Measurements from ENCODE around the gene SFR1.

The SFR1 gene

DNA sequence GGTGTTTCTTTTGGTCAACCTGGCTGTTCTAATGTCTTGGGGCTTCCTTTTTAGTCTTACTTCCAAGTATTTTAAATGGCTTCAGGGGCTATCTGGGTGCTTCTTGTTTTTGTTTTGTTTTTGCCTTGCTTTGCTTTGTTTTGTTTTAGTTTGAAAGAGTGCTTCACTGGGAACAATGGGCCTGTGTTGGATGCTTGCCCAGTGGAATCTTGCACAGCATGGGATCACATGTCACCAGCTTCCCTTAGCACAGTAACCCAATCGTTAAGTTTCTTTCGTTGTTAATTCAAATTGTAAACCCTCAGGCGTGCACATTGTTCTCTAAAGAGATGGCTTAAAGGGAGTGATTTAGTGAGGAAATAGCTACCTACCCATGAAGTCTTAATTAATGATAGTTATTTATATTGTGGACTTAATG lies 45.2 kb upstream of the SFR1 start:
- Histone ChIP-seq H3K9ac (ENCODE audit: low read length) (no peak overlapping the region), H3K79me2 (ENCODE audit: insufficient read depth, low read length) (no peaks in the 10 kb centered on the region), H3K4me2 (ENCODE audit: low read length) (no peak overlapping the region), H3K27ac (ENCODE audit: low read depth, low read length, poor library complexity, severe bottlenecking) (no peak overlapping the region), H3K9me3 (ENCODE audit: low read length) (no peaks in the 10 kb centered on the region), H3K27me3 (ENCODE audit: insufficient read depth, low read length) (peaks cover 6% of the 10 kb centered on the region; the same call in 1 of the 2 replicates), H3F3A (ENCODE audit: insufficient read depth, low read length) (no peaks in the 10 kb centered on the region), H3K4me1 (ENCODE audit: insufficient read depth, low read length, severe bottlenecking) (no peaks in the 10 kb centered on the region), H4K20me1 (ENCODE audit: insufficient read depth, low read length) (no peaks in the 10 kb centered on the region), H2AFZ (ENCODE audit: low read length) (no peak overlapping the region), H3K4me3 (ENCODE audit: low read depth, low read length, poor library complexity, severe bottlenecking) (no peak overlapping the region), H3K9me2 (ENCODE audit: low read depth, low read length) (no peaks in the 10 kb centered on the region), H3K36me3 (ENCODE audit: insufficient read depth, low read length) (no peaks in the 10 kb centered on the region)
- TF ChIP-seq EZH2 (IDR thresholded peaks at IDR 0.05; ENCODE audit: borderline replicate concordance, low read length) (no peak), CTCF (IDR thresholded peaks at IDR 0.05; ENCODE audit: low read length) (no peak)

GRCh38 chr10:104077247-104077646 lies 44.7 kb upstream of the SFR1 start:
- Histone ChIP-seq H3K4me3 (ENCODE audit: low read depth, low read length, poor library complexity, severe bottlenecking) (no peak overlapping the region), H3K27ac (ENCODE audit: low read depth, low read length, poor library complexity, severe bottlenecking) (no peak overlapping the region), H2AFZ (ENCODE audit: low read length) (no peak overlapping the region), H3K36me3 (ENCODE audit: insufficient read depth, low read length) (no peaks in the 10 kb centered on the region), H3K27me3 (ENCODE audit: insufficient read depth, low read length) (peaks cover 5% of the 10 kb centered on the region; the same call in 1 of the 2 replicates), H3K9me3 (ENCODE audit: low read length) (no peaks in the 10 kb centered on the region), H4K20me1 (ENCODE audit: insufficient read depth, low read length) (no peaks in the 10 kb centered on the region), H3K4me1 (ENCODE audit: insufficient read depth, low read length, severe bottlenecking) (no peaks in the 10 kb centered on the region), H3K9me2 (ENCODE audit: low read depth, low read length) (no peaks in the 10 kb centered on the region), H3K4me2 (ENCODE audit: low read length) (no peak overlapping the region), H3F3A (ENCODE audit: insufficient read depth, low read length) (no peaks in the 10 kb centered on the region), H3K9ac (ENCODE audit: low read length) (no peak overlapping the region), H3K79me2 (ENCODE audit: insufficient read depth, low read length) (no peaks in the 10 kb centered on the region)
- no peak for TF ChIP-seq EZH2 (IDR thresholded peaks at IDR 0.05; ENCODE audit: borderline replicate concordance, low read length)
- no peak for TF ChIP-seq CTCF (IDR thresholded peaks at IDR 0.05; ENCODE audit: low read length)

GRCh38 chr10:104077663-104078151 lies 44.3 kb upstream of the SFR1 start:
- H3K27me3 ChIP-seq (ENCODE audit: insufficient read depth, low read length) = peaks cover 5% of the 10 kb centered on the region; the same call in 1 of the 2 replicates
- H3K9me3 ChIP-seq (ENCODE audit: low read length) = no peaks in the 10 kb centered on the region
- H3K4me2 ChIP-seq (ENCODE audit: low read length) = no peak overlapping the region
- H3K4me1 ChIP-seq (ENCODE audit: insufficient read depth, low read length, severe bottlenecking) = no peaks in the 10 kb centered on the region
- H3K79me2 ChIP-seq (ENCODE audit: insufficient read depth, low read length) = no peaks in the 10 kb centered on the region
- H3K9ac ChIP-seq (ENCODE audit: low read length) = no peak overlapping the region
- H4K20me1 ChIP-seq (ENCODE audit: insufficient read depth, low read length) = no peaks in the 10 kb centered on the region
- H2AFZ ChIP-seq (ENCODE audit: low read length) = no peak overlapping the region
- no peaks in the 10 kb centered on the region for H3F3A ChIP-seq (ENCODE audit: insufficient read depth, low read length)
- no peaks in the 10 kb centered on the region for H3K9me2 ChIP-seq (ENCODE audit: low read depth, low read length)
- no peaks in the 10 kb centered on the region for H3K36me3 ChIP-seq (ENCODE audit: insufficient read depth, low read length)
- no peak overlapping the region for H3K27ac ChIP-seq (ENCODE audit: low read depth, low read length, poor library complexity, severe bottlenecking)
- TF ChIP-seq CTCF (IDR thresholded peaks at IDR 0.05; ENCODE audit: low read length) (no peak), EZH2 (IDR thresholded peaks at IDR 0.05; ENCODE audit: borderline replicate concordance, low read length) (no peak)
- H3K4me3 ChIP-seq (ENCODE audit: low read depth, low read length, poor library complexity, severe bottlenecking) = no peak overlapping the region
